Caki2 (cell line): ENCODE data around the gene ANXA1. TPM values are rescaled to one million over a fixed set of nuclear protein-coding genes. Genes with fewer than 3 reads are reported as not detected.

Experiments used
- DNase-seq: peaks from one replicate; pipeline ENCODE4 v3.0.0-alpha.2; 2015; ENCODE audit warnings: low read depth
- in situ Hi-C: cut with HindIII; loops from 2 replicates; pipeline ENCODE4 v1.10.0; 2016; ENCODE audit warnings: low sequenced_read_pairs, low pct_unique_long_range_greater_than_20kb, mixed read lengths
- total RNA-seq: library from RNA; depleted of rRNA; stranded (reverse); fragments of >200 nt; shearing (Covaris generic); gene quantifications from 2 replicates; pipeline ENCODE4 v1.2.3, GENCODE V29; 2014; ENCODE audit warnings: low replicate concordance

Gene ANXA1
- total RNA-seq, 1 experiment from 2014 or later: 779 TPM

DNA sequence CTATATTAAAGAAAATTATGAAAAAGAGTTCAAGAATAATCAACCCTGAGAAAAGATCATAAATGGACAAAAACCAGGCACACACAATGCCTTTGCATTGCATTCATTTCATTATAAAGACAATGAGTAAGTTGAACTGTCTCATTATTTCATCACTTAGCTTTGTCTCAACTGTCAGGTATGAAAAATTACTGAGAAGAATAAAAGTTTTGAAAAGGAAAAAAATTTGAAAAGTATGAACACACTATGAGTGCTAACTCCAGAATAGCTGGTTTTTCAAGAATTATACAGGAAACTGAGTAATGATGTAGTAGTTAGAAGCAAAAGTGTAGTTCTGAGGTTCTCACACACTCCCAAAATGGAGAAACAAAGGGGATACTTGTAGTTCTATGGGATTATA, 16.3 kb upstream of the ANXA1 start:
- DNase-seq: no peak
- in situ Hi-C loops: no loop called here

DNA sequence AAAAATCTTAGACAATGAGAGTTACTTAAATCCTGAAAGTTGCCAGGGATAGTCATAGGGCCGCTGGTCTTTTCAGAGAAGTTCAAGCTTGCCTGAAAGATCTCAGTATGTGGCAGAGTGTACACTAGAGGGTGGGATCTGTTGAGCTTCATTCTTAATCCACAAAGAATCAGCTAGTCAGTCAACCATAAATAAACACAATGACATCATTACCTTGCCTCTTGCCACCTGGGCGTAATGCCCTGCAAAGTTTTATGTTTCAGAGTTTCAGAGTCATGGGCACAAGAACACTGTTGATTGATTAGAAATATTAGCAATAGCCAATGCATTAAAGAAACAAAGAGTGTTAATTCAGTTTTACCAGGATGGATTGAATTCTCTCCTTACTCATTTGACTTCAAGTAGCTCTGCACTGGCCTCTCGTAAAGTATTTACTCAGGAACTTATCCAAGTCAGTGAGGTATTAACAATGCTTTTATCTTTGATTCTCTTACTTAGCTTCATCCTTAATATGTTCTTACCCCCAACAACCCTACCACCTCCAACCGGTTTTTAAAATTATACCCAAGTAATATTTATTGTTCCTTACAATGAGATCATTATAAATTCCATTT, 14.3 kb upstream of the ANXA1 start:
- in situ Hi-C loops: no loop called here
- peak; percentile 76 for DNase-seq

- in situ Hi-C loops: no loop called here
- DNase-seq: no peak
Measured at GRCh38 chr9:73137914-73138313, 13.8 kb upstream of the ANXA1 start.

DNA sequence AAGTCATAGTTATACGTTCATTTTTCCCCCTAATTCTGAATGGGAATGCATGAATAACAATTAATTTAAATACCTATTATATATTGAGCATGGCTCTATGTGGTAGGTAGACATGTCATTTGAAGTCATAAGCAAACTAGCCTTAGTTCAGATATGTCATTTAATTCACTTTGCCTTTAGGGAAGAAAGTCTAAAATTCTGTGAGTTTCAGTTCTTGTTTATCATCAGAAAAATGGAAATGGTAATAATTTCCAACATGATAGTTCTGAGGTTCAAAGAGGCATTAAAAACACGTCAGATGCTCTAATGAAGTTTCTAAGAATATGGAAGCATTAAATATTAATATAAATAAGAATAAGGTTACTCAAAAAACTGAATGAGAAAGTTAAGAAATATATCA, 13.1 kb upstream of the ANXA1 start:
- in situ Hi-C loops: no loop called here
- DNase-seq: no peak

GRCh38 chr9:73141282-73141681, 10.4 kb upstream of the ANXA1 start:
- DNase-seq: no peak
- in situ Hi-C loops: no loop called here

DNA sequence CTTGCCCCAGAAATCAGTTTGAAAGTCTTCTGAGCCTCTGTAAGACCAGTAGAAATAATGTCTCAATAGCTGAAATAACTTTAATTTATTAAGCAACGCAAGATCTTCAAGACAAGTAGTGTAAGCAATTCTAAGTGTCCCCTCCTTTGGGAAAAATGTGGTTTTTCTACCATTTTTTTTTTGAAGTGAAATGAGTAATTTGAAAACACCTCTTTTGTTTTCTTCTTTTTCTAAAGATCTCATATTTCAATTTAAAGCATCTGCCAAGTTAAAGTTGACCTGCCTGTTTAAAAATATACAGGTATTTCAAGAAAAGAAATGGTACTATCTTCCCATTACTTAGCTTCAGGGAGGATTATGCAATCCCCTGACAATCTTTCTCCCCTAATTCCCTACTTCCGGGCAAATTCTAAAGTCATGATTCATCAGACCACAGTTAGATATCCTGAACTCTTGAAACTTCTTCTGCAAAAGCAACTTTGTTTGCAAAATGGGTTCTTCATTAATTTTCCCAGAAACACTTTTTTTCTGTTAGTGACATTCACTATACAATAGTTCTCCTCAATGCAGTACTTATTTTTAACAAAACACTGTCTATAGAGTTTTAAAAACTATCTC, 7.8 kb upstream of the ANXA1 start:
- in situ Hi-C loops: no loop called here
- DNase-seq: peak; percentile 58

DNA sequence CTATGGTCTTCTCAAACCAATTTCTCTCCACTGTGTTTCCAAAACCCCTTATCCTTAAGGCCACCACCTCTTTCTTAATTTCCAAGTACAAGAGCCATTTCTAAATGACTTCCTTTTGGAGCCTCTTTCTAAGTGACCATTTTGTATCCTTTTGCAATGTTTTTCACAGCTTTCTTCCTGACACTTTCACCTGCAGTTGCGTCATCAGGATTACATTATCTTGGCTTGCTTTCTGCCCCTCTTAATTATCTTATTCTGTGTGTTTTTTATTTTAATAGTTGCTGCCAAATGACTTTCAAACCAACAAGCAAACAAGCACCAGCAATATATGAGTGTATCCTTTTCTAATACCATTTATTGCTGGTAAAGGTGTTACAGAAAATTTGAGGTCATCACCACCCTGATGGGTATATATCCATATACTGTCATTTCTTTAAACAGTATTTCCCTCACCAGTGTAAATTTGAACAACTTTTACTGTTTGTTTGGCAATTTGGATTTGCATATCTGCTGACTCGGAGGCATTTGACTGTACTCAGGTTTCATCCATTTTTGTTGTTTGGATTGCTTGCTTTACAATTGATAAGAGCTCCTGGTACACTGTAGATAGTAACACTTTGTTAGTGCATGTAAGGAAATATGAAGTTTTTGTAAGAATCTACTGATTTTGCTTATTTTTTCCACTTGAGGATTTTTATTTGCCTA, 5.4 kb upstream of the ANXA1 start:
- in situ Hi-C loops: no loop called here
- no peak for DNase-seq

DNA sequence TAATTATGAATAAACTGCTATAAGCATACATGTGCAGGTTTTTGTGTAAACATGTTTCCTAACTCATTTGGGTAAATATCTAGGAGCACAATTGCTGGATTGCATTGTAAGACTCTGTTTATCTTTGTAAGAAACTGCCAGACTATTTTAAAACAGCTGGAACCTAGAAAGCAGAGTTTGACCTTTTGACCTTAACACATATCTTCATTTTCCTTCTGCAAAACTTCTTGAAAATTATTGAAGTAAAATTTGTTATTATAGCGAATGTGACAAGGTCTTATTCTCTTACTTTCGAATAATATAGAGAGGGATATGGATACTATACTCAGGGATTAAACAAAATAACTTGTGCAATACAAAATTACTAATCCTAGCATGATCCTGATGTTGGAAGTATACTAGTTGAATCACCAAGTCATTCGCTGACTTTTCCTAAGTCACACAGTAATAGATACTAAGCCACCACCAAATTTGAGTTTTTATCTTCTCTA, 3.2 kb upstream of the ANXA1 start:
- no peak for DNase-seq
- in situ Hi-C loops: no loop called here

- in situ Hi-C loops: no loop called here
- peak; percentile 71 for DNase-seq
Measured at GRCh38 chr9:73149371-73150067, 2.1 kb upstream of the ANXA1 start.

DNA sequence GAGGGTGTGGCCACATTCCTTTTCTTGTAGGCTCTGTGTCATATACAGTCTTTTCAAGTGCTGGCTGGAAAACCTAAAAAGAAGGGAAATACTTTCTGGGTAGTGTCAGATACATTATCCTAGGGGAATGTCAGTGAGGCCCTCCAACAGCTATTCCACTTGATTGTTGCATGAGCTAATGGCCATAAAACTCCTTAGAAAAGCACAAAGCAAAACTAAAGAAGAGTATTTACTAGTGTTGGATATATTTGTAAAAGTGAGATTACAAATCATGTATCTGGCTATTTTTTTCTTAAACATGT, 829 bp downstream of the ANXA1 start:
- in situ Hi-C loops: no loop called here
- DNase-seq: no peak

DNA sequence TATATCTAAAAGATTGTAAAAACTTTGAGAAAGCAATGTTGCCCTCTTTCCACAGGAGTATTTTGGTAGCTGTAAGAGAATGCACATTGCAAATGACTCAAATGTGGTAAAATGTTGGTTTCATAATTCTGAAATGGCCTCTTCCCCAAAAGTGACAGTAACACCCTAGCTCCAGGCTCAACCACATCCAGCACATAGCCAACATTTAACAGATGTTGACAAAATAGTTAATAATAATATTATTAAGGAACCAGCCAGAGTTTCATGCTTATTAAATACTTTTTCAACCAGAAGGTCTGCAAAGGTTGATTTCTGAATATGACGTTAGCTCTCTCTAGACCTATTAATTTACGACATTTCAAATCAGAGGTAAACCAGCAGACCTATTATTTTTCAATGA, 1.3 kb downstream of the ANXA1 start:
- in situ Hi-C loops: no loop called here
- DNase-seq: no peak

GRCh38 chr9:73153793-73154227, 2.1 kb downstream of the ANXA1 start:
- in situ Hi-C loops: no loop called here
- peak; percentile 50 for DNase-seq

DNA sequence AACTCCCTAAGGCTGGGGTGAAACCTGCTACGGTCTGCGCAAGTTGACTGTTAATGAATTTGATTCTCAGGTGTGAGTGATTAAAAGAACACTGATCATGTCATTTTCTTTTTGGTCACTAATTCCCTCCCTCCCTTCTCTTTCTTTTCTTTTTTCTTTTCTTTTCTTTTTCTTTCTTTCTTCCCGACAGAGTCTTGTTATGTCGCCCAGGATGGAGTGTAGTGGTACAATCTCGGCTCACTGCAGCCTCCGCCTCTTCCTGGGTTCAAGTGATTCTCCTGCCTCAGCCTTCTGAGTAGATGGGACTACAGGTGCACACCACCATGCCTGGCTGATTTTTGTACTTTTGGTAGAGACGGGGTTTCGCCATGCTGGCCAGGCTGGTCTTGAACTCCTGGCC, 2.6 kb downstream of the ANXA1 start:
- in situ Hi-C loops: no loop called here
- DNase-seq: no peak

- in situ Hi-C loops: no loop called here
- peak; percentile 17 for DNase-seq
Measured at GRCh38 chr9:73154722-73155121, 3.1 kb downstream of the ANXA1 start.

- no peak for DNase-seq
- in situ Hi-C loops: no loop called here
Measured at GRCh38 chr9:73155377-73155776, 3.7 kb downstream of the ANXA1 start.

DNA sequence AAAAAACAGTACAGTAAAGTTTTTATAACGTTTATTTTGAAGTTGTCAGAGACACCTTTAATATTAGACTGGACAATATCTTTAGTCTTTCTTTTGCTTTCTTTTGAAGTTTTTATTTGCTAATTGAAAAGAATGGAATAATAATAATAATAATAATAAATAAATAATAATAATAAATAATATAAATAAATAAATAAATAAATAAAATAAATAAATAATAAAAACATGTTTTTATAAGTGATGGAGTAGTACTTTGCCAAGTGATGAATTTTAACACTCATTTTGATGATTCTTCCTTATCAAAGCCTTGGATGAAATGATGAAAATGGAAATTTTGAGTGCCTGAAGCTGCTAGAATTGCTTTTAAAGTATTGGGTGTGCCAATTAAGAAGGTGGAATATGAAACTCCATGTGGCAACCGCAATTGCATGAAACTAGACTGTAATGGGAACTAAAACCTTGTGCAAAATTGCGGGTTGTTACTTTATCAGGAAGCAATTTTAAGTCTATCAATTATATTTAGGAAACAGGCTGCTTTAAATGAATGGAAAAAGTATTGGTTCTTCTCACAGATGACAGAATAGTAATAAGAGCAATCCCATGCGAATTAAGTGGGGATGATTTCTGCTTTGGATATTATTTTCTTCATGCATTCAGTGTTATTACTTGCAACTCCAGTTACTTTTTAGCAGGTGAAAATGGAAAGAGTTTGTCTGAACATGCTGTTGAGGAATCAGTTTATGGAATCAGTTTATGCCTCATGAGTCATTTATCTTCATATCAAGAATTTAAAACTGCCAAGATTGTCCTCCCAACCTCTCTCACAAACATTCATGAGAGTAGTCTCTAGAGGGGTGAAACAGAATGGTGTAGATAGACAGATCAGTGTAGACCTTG, 4.6 kb downstream of the ANXA1 start:
- in situ Hi-C loops: no loop called here
- DNase-seq: no peak

- in situ Hi-C loops: no loop called here
- no peak for DNase-seq
Measured at GRCh38 chr9:73156865-73157187, 5.2 kb downstream of the ANXA1 start.

GRCh38 chr9:73157811-73158210, 6.1 kb downstream of the ANXA1 start:
- in situ Hi-C loops: no loop called here

More at GRCh38 chr9:73157811-73158210, 6.1 kb downstream of the ANXA1 start:
- no peak for DNase-seq
